Body of pancreas (tissue), 4 donors: ENCODE measurements around the gene DISP1.

Experiments
- CTCF ChIP-seq, 7 experiments: fragments of 450-650 bp in 4 of 7; fragments of 200-600 bp in 3 of 7; sonication (generic) in 3 of 7; IDR thresholded peaks; one replicate each; pipeline ENCODE4 v1.5.1; 2016 to 2019; ENCODE audit warnings: antibody characterized with exemption in 7 of 7
- POLR2A ChIP-seq, 3 donors: fragments of 450-650 bp; IDR thresholded peaks; one replicate each; pipeline ENCODE4 v1.6.1; 2016; ENCODE audit warnings: antibody characterized with exemption in 3 of 3, mild to moderate bottlenecking in 2 of 3

GRCh38 chr1:222767152-222767571 lies 47.7 kb upstream of the DISP1 start:
- TF ChIP-seq CTCF (IDR thresholded peaks at IDR 0.05) (no peak), POLR2A (IDR thresholded peaks at IDR 0.05) (no peak)
